Breast epithelium (tissue), 3 donors: ENCODE results near the gene LMOD3.

Experiments
- POLR2A ChIP-seq: fragments of 450-650 bp; IDR thresholded peaks from one replicate; pipeline ENCODE4 v1.6.1; 2016; ENCODE audit warnings: antibody characterized with exemption, mild to moderate bottlenecking, moderate library complexity
- POLR2AphosphoS5 ChIP-seq, 3 donors: sonication (generic); formaldehyde crosslinking; IDR thresholded peaks; one replicate each; pipeline ENCODE4 v1.6.1; 2017; ENCODE audit warnings: antibody characterized with exemption in 3 of 3
- TF ChIP-seq, protein P1 (sequence below), 3 donors: fragments of 450-650 bp; IDR thresholded peaks; one replicate each; pipeline ENCODE4 v1.5.1; 2016 to 2017; ENCODE audit warnings: antibody characterized with exemption in 3 of 3, mild to moderate bottlenecking in 3 of 3, moderate library complexity in 3 of 3

DNA sequence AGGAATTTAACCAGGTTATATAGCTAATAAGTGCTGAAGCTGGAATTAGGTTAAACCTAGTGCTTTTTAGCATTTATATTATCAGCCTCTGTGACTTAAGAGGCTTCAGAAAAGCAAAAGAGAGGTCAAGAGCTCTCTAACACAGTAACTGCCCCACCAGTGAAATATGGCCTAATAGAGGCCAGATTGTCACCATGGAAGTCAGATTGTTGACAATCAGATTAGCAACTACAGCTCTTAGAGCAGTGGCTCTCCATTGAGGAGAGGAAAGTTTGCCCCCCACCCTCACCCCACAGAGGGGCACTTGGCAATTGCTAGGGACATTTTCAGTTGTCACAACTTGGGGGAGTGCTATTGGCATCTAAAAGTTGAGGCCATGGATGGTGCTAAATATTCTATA is 23.3 kb upstream of the LMOD3 start:
- TF ChIP-seq, protein P1, sequence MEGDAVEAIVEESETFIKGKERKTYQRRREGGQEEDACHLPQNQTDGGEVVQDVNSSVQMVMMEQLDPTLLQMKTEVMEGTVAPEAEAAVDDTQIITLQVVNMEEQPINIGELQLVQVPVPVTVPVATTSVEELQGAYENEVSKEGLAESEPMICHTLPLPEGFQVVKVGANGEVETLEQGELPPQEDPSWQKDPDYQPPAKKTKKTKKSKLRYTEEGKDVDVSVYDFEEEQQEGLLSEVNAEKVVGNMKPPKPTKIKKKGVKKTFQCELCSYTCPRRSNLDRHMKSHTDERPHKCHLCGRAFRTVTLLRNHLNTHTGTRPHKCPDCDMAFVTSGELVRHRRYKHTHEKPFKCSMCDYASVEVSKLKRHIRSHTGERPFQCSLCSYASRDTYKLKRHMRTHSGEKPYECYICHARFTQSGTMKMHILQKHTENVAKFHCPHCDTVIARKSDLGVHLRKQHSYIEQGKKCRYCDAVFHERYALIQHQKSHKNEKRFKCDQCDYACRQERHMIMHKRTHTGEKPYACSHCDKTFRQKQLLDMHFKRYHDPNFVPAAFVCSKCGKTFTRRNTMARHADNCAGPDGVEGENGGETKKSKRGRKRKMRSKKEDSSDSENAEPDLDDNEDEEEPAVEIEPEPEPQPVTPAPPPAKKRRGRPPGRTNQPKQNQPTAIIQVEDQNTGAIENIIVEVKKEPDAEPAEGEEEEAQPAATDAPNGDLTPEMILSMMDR (IDR thresholded peaks at IDR 0.05), result no peak
- TF ChIP-seq POLR2AphosphoS5 (IDR thresholded peaks at IDR 0.05) (no peak), POLR2A (no peak)
